NCI-H2081 (cell line): Measurements from ENCODE around the gene TRHDE.

ENCODE experiments used
- DNase-seq, 2 experiments: peaks; one replicate each; lab custom pipeline; 2025; lab: John Stamatoyannopoulos, UW

Gene TRHDE

DNA sequence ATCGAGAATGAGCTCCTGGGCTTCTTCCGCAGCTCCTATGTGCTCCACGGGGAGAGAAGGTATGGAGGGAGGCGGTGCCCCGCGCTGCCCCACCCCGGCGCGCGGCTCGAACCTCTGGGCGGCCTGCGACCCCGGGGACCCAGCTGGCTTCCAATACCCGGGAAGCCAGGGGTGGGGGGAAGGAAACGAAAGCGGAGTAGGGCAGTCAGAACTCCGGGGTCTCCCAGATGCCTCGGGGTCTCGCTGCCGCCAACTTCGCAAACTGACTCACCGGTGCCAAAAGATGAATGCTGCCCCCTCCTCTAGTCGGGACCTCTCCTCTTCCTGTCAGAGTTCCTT lies 1.3 kb downstream of the TRHDE start:
- no peak for DNase-seq

GRCh38 chr12:72273851-72274351 lies 1.7 kb downstream of the TRHDE start:
- DNase-seq = no peak

GRCh38 chr12:72274931-72275330 lies 2.8 kb downstream of the TRHDE start:
- DNase-seq = no peak

- DNase-seq = no peak
These were observed 3.4 kb downstream of the TRHDE start for GRCh38 chr12:72275526-72275925.

GRCh38 chr12:72276181-72276805 lies 4.1 kb downstream of the TRHDE start:
- DNase-seq = no peak

DNA sequence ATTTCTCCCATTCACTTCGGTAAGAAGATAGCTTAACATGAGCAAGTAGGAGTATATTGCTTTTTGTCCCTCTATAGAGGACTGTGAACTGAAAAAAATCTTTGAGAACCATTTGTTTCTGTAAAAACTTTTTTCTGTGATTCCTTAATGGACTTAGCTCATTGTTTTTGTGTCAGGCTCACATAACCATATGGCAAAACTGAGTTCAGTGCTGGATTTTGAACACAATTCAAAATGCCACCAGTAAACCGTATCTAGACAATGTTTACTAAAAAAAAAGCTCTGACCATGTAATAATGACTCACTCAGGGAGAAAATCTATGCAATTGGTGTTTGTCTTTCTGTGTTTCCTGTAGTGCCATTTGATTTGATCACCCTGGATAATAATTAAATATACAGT lies 5.2 kb downstream of the TRHDE start:
- no peak for DNase-seq

DNA sequence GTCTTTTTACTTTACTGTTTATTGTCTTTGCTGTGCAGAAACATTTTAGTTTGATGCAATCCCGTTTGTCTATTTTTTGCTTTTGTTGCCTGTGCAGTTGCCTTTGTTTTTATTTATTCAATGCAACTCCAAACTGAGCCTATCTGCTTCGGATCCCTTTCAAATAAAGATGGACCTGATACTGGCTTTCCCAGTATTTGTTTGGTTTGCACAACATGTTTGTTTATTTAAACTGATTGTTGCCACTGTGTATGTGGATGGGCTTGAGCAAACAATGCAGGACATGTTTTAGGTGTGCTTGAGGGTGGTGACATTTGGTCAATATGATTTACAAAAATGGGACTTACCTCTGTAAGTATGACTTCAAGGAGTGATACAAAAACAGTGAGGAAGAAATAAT lies 6.7 kb downstream of the TRHDE start:
- no peak for DNase-seq

- no peak for DNase-seq
These were observed 9.0 kb downstream of the TRHDE start for GRCh38 chr12:72281126-72281525.

DNA sequence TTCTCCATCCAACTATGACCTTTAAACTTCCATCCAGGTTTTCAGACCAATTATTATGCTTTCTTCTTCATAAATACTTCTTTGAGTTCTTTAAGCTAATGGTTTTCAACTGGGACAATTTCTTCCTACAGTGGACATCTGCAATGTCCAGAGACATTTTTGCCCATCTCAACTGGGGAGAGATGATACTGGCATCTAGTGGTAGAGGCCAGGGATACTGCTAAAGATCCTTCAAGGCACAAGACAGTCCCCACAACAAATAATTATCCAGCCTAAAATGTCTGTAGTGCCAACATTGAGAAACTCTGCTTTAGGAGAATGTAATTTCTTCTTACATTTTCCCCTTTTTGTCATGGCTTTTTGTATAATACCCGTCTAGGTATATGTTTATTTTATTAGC lies 10.6 kb downstream of the TRHDE start:
- DNase-seq = no peak

GRCh38 chr12:72285861-72286260 lies 13.7 kb downstream of the TRHDE start:
- no peak for DNase-seq

DNA sequence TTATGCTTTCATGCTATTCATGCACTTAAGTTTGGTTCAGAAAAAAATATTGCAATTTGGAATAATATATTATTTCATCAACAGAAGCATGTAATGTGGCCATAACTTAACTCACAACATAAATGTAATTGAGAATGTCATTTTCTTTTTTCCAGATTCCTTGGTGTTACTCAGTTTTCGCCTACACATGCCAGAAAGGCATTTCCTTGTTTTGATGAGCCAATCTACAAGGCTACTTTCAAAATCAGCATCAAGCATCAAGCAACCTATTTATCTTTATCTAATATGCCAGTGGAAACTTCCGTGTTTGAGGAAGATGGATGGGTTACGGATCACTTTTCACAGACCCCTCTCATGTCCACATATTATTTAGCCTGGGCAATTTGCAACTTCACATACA lies 14.4 kb downstream of the TRHDE start:
- DNase-seq = no peak

- DNase-seq = no peak
These were observed 16.3 kb downstream of the TRHDE start for GRCh38 chr12:72288436-72288835.

GRCh38 chr12:72288911-72289310 lies 16.7 kb downstream of the TRHDE start:
- DNase-seq = no peak

- no peak for DNase-seq
These were observed 17.5 kb downstream of the TRHDE start for GRCh38 chr12:72289633-72290032.

DNA sequence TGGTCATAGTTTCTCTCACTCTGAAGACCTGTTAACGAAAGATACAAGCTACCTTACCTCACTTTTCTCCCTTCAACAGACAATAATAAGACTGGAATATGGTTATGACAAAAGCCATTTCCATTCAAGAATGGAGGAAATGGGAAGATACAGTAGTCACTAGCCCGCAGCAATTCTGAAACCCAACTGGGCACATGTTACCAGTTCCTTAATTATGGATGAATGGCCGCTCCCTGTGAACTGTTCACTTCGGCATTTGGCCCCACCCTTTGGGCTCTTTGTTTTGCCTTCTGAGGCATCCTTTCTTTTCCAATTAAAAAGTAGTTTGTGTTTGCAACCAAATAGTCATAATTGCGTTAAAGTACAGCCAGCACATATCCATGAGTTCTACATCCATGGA lies 19.0 kb downstream of the TRHDE start:
- no peak for DNase-seq

DNA sequence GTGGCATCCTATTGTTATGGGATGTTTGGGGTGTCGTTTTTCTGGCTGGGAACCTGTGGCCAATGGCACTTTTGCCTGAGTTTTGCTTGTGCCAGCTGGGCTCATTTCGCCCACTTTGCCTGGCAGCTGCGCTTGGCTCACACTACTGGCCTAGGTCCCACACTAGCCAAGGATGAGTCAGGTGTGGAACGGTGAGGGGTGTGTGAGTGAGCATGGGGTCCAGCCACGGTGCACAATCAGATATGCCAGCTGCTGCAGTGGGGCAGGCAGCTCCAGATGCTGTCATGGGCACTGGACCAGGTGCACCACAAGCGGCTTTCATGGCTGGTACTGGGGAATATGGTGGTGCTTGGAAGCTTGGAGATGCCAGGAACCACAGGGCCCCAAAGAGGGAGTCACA lies 21.5 kb downstream of the TRHDE start:
- DNase-seq = no peak

DNA sequence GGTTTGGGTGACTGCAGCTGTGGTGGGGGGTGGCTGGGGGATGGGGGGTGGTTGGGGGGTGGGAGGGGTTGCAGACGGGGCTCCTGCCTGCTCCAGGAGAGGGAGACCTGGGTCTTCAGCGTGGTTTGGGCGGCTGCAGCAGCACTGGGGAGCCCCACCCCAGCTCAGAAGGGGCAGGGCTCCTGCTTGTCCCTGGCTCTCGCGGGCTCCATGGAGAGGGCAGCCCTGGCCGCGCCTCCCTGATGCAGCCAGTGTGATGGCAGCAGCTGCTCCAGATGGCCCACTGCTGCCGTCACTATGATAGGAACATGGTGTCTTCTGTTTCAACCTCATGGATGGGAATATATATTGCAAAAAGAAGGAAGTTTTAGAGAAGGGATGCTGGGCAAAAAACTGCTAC lies 22.9 kb downstream of the TRHDE start:
- no peak for DNase-seq

- no peak for DNase-seq
These were observed 23.6 kb downstream of the TRHDE start for GRCh38 chr12:72295744-72296143.

DNA sequence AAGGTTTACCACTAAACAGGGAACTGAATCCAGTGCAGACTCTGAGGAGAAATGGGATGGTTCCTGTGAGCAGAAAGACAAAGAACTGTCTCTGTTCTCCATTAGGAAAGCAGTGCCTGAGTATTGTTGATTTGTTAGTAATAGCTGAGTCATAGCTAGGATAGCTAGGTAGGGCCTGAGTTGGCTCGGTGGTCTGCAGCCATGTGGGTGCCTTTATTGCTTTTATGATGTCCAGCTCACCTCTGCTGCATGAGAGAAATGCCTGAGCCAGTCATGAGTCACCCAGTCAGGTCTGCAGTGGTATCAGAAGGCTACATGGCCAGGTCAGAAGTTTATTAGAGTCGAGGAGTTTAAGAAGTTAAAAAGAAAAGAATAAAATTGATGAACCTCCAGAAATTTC lies 24.2 kb downstream of the TRHDE start:
- no peak for DNase-seq

- no peak for DNase-seq
These were observed 25.5 kb downstream of the TRHDE start for GRCh38 chr12:72297666-72298065.

GRCh38 chr12:72300728-72301127 lies 28.6 kb downstream of the TRHDE start:
- DNase-seq = no peak

DNA sequence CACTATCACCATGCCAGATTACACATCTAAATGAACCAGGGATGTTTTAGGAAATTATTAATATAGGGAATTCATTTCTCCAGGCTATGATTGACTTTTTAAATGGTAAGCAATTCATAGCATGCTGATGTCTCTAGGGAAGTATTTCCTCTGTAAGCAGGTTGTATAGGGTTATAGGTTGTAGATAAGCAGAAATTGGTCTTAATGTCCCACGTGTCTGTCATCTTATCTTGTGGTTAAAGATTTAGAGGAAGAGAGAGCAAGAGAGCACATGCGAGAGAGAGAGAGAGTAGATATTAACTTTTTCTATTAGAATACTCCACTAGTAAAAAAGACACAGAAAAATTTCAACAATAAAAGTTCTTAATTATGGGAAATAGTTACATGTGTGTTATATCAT lies 32.6 kb downstream of the TRHDE start:
- DNase-seq = no peak

DNA sequence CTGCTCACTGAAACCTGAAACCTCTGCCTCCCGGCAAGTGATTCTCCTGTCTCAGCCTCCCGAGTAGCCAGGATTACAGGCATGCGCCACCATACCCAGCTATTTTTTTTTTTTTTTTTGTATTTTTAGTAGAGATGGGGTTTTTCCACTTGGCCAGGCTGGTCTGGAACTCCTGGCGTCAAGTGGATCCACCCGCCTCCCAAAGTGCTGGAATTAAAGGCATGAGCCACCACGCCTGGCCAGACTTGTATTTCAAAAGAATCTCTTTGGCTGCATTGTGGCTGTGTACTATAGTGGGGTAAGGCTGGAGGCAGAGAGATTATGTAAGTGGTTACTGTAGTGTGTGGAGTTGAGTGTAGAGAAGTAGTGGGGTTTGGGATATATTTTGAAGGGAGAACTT lies 35.1 kb downstream of the TRHDE start:
- DNase-seq = no peak

GRCh38 chr12:72311946-72312345 lies 39.8 kb downstream of the TRHDE start:
- DNase-seq = no peak

GRCh38 chr12:72313806-72314205 lies 41.6 kb downstream of the TRHDE start:
- DNase-seq = no peak
